ENCODE measurements around the gene PARK7.

The PARK7 gene

DNA sequence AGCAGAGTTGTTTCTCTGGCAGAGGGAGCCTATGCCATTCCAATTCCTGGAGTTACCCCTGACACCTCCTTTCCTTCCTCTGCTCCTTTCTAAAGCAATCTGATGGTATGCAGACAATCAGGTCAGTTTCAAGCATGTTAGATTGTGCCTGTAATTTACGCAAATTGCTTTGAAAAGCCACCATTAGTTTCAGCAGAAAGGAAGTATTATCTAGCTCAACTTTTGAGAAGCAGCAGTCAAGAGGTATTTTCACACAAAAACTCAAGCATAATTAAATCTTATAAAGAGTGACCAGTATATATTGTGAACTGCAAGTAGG is 62.4 kb downstream of the PARK7 start:
- Histone ChIP-seq H3K27me3 (ENCODE audit: insufficient read depth, poor library complexity, severe bottlenecking) (peaks cover 34% of the 10 kb centered on the region), H3K27ac (replicated peaks) (no peak overlapping the region), H3K4me3 (replicated peaks; ENCODE audit: insufficient read depth, low read length) (no peak overlapping the region)
- TF ChIP-seq GABPA (IDR thresholded peaks at IDR 0.05; ENCODE audit: low read depth) = no peak
- TF ChIP-seq, protein P1, sequence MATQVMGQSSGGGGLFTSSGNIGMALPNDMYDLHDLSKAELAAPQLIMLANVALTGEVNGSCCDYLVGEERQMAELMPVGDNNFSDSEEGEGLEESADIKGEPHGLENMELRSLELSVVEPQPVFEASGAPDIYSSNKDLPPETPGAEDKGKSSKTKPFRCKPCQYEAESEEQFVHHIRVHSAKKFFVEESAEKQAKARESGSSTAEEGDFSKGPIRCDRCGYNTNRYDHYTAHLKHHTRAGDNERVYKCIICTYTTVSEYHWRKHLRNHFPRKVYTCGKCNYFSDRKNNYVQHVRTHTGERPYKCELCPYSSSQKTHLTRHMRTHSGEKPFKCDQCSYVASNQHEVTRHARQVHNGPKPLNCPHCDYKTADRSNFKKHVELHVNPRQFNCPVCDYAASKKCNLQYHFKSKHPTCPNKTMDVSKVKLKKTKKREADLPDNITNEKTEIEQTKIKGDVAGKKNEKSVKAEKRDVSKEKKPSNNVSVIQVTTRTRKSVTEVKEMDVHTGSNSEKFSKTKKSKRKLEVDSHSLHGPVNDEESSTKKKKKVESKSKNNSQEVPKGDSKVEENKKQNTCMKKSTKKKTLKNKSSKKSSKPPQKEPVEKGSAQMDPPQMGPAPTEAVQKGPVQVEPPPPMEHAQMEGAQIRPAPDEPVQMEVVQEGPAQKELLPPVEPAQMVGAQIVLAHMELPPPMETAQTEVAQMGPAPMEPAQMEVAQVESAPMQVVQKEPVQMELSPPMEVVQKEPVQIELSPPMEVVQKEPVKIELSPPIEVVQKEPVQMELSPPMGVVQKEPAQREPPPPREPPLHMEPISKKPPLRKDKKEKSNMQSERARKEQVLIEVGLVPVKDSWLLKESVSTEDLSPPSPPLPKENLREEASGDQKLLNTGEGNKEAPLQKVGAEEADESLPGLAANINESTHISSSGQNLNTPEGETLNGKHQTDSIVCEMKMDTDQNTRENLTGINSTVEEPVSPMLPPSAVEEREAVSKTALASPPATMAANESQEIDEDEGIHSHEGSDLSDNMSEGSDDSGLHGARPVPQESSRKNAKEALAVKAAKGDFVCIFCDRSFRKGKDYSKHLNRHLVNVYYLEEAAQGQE (IDR thresholded peaks at IDR 0.05; ENCODE audit: insufficient replicate concordance, low read depth) = no peak
- TF ChIP-seq POLR2AphosphoS5 (IDR thresholded peaks at IDR 0.05; ENCODE audit: low read depth) = no peak
- no peak for TF ChIP-seq SPI1 (IDR thresholded peaks at IDR 0.05; ENCODE audit: borderline replicate concordance, low read depth)
- TF ChIP-seq, protein P2, sequence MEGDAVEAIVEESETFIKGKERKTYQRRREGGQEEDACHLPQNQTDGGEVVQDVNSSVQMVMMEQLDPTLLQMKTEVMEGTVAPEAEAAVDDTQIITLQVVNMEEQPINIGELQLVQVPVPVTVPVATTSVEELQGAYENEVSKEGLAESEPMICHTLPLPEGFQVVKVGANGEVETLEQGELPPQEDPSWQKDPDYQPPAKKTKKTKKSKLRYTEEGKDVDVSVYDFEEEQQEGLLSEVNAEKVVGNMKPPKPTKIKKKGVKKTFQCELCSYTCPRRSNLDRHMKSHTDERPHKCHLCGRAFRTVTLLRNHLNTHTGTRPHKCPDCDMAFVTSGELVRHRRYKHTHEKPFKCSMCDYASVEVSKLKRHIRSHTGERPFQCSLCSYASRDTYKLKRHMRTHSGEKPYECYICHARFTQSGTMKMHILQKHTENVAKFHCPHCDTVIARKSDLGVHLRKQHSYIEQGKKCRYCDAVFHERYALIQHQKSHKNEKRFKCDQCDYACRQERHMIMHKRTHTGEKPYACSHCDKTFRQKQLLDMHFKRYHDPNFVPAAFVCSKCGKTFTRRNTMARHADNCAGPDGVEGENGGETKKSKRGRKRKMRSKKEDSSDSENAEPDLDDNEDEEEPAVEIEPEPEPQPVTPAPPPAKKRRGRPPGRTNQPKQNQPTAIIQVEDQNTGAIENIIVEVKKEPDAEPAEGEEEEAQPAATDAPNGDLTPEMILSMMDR (IDR thresholded peaks at IDR 0.05; ENCODE audit: insufficient read depth, low read length) = no peak
- DNase-seq (ENCODE audit: low read depth in 1 of 2, low spot score in 1 of 2) = no peak

DNA sequence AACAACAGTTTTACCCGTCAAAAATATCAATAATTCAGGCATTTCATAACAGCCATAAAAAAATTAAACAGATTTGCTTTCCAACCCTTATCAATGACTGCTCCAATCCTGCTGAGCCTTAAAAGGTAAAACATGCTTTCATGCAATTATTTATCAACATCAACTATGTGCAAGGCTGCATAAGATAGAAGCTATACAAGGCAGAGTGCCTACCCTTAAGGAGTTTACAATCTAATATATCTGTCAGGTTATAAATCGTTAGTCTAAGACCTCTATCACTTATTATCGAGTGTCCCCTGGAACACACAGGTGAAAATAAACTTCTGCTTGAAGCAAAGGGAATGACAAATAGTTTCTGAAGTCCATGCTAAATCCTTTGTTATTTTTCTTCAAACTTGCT is 62.8 kb downstream of the PARK7 start:
- TF ChIP-seq, protein P2 (IDR thresholded peaks at IDR 0.05; ENCODE audit: insufficient read depth, low read length) = no peak
- TF ChIP-seq SPI1 (IDR thresholded peaks at IDR 0.05; ENCODE audit: borderline replicate concordance, low read depth) (no peak), GABPA (IDR thresholded peaks at IDR 0.05; ENCODE audit: low read depth) (no peak), POLR2AphosphoS5 (IDR thresholded peaks at IDR 0.05; ENCODE audit: low read depth) (no peak)
- TF ChIP-seq, protein P1 (IDR thresholded peaks at IDR 0.05; ENCODE audit: insufficient replicate concordance, low read depth) = no peak
- no peak for DNase-seq (ENCODE audit: low read depth in 1 of 2, low spot score in 1 of 2)
- no peak overlapping the region for H3K4me3 ChIP-seq (replicated peaks; ENCODE audit: insufficient read depth, low read length)
- H3K27me3 ChIP-seq (ENCODE audit: insufficient read depth, poor library complexity, severe bottlenecking) = peaks cover 34% of the 10 kb centered on the region
- no peak overlapping the region for H3K27ac ChIP-seq (replicated peaks)

DNA sequence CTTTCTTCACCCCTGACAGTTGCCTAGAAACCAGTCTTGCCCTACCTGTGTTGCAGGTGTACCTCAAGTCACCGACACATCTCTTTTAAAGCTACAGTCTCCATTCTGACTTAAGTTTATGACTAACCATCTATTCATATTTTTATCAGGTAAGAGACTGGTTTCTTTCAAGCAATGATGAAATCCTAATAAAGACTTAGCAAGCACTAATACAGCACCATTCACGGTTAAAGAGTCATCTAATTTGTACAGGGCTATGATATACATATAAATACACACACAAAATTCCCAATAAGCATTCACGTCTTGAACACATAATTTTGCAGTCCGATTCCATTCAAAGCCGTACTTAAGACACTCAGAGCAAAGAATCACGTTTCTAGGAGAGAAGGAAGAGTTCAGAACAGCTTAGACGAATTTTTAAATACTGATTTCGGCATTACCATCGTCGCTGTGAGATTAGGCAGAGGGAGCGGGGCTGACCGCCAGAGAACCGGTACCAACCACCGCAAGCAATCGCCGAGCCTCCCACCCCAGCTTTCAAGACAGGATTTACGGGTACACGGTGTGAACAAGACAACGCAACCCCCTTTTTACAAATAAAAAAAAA is 63.7 kb downstream of the PARK7 start:
- H3K4me3 ChIP-seq (replicated peaks; ENCODE audit: insufficient read depth, low read length) = peak overlapping the region; percentile 30
- peaks cover 34% of the 10 kb centered on the region for H3K27me3 ChIP-seq (ENCODE audit: insufficient read depth, poor library complexity, severe bottlenecking)
- no peak for DNase-seq (ENCODE audit: low read depth in 1 of 2, low spot score in 1 of 2)
- TF ChIP-seq SPI1 (IDR thresholded peaks at IDR 0.05; ENCODE audit: borderline replicate concordance, low read depth) (no peak), POLR2AphosphoS5 (IDR thresholded peaks at IDR 0.05; ENCODE audit: low read depth) (no peak), GABPA (IDR thresholded peaks at IDR 0.05; ENCODE audit: low read depth) (no peak)
- TF ChIP-seq, protein P1 (IDR thresholded peaks at IDR 0.05; ENCODE audit: insufficient replicate concordance, low read depth) = no peak
- TF ChIP-seq, protein P2 (IDR thresholded peaks at IDR 0.05; ENCODE audit: insufficient read depth, low read length) = no peak
- H3K27ac ChIP-seq (replicated peaks) = no peak overlapping the region
